ENCODE data around the gene NDUFV1. TPM values are rescaled to one million over a fixed set of nuclear protein-coding genes. Genes with fewer than 3 reads are reported as not detected.

Gene NDUFV1
- total and polyA plus RNA-seq, 8 donors: 82.5 to 281 (median 115) TPM

DNA sequence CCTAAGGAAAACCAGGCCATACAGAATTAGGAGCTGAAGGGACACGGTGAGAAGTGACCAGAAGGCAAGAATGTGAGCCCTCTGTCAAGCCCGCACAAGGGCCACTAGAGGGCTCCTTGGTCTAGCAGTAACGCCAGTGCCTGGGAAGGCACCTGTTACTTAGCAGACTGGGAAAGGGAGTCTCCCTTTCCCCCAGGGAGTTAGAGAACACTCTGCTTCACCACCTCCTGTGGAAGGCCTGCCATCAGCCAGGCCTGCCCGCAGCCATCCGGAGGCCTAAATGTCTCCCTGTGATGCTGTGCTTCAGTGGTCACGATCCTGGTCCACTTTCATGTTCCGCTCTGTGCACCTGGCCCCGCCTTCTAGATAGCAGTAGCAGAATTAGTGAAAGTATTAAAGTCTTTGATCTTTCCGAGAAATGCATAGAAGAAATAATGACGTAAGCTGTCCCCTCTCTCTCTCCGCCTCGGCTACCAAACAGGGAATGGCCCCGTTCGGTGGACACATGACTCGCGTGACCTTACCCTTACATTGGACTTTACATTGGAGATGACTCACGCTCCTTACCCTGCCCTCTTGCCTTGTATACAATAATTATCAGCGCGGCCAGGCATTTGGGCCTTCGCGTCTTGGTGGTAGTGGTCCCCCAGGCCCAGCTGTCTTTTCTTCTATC lies 33.9 kb upstream of the NDUFV1 start:
- ATAC-seq: peak; percentile 65 to 90 (median 82)
- Histone ChIP-seq H3K36me3 (no peaks in the 10 kb centered on the region), H3K27me3 (no peaks in the 10 kb centered on the region), H3K4me1 (no peaks in the 10 kb centered on the region), H3K27ac (peak overlapping the region in 2 of 4 donors; percentile 5 to 36), H3K4me3 (peak overlapping the region in 1 of 4 donors; percentile 14), H3K9me3 (no peaks in the 10 kb centered on the region)
- DNase-seq: peak in 5 of 6 donors; percentile 67 to 84 (median 70)
- TF ChIP-seq, protein P1, sequence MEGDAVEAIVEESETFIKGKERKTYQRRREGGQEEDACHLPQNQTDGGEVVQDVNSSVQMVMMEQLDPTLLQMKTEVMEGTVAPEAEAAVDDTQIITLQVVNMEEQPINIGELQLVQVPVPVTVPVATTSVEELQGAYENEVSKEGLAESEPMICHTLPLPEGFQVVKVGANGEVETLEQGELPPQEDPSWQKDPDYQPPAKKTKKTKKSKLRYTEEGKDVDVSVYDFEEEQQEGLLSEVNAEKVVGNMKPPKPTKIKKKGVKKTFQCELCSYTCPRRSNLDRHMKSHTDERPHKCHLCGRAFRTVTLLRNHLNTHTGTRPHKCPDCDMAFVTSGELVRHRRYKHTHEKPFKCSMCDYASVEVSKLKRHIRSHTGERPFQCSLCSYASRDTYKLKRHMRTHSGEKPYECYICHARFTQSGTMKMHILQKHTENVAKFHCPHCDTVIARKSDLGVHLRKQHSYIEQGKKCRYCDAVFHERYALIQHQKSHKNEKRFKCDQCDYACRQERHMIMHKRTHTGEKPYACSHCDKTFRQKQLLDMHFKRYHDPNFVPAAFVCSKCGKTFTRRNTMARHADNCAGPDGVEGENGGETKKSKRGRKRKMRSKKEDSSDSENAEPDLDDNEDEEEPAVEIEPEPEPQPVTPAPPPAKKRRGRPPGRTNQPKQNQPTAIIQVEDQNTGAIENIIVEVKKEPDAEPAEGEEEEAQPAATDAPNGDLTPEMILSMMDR (IDR thresholded peaks at IDR 0.05): peak; percentile 71 to 77 (median 74)
- WGBS, 2 donors: 31 to 39% methylated on average over 18 to 21 of the region's 21 CpGs
- no peak for FAIRE-seq
- intact Hi-C loops (cut with DNase I): loop anchor here in 1 of 3 donors (5.0 kb wide), 1 partner anchor 34 kb away; the partner anchor contains the start of gene NDUFV1

DNA sequence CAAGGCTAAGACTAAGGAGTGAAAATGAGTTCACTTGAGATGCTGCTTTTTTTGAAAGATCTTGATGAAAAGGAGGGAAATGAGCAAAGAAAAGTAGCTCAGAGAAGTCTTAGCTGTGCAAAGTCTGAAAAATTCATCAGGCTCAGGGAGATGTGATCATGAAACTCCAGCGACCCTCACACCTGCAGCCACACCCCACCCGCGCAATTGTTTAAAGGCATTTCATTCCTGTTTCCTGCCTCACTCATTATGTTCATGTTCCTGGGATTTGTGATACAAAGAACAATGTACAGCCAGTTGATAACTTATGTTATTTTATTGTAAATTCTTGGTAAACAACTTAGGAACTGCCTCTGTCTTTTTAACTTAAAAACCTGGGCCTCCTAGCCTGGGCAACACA lies 31.8 kb upstream of the NDUFV1 start:
- H3K27ac ChIP-seq: no peak overlapping the region
- no peak for ATAC-seq
- peaks cover 0 to 8% (median 6%) of the 10 kb centered on the region in 3 donors for H3K4me1 ChIP-seq
- 65 to 68% methylated on average over 3 of the region's 3 CpGs for whole genome bisulfite sequencing, 2 donors
- H3K27me3 ChIP-seq: no peaks in the 10 kb centered on the region
- FAIRE-seq: no peak
- no peak for DNase-seq
- no peaks in the 10 kb centered on the region for H3K9me3 ChIP-seq
- intact Hi-C loops (cut with DNase I): loop anchor here in 1 of 3 donors (5.0 kb wide), 1 partner anchor 32 kb away; the partner anchor contains the start of gene NDUFV1
- no peaks in the 10 kb centered on the region for H3K36me3 ChIP-seq
- TF ChIP-seq, protein P1 (IDR thresholded peaks at IDR 0.05): no peak
- no peak overlapping the region for H3K4me3 ChIP-seq

DNA sequence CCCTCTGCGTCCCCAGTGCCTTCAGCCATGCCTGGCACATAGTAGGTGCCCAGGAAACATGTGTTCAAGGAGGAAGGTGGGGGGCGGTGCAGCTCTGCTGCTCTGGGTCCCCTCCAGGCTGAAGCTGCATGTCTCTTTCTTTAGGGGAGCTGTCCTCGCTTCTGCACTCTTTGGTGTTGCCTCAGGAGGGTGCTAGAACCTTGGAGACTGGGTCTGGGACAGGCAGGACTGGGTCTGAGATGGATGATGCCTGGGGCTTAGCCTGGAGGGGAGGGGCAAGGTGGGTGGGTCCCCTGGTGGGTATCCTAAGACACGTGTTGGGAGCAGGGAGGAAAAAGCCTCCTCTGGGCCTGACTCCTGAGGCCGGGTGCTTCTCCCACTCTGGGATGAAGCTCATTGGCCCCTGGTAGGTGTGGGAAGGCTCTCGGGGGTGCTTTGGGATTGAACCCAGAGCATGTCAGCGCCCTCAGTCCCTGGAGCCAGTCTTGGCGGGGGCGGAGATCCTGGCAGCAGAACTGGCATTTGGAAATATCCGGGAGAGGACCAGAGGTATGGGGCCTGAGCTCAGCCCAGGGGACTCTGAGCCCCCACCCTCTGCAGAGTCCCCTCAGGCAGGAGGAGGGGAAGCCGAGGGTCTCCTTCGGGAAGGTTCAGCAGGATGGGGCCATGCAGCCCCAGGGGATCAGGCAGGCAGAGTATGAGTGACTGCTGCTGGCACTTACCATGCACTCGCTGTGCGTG lies 29.8 kb upstream of the NDUFV1 start:
- TF ChIP-seq, protein P1 (IDR thresholded peaks at IDR 0.05): no peak
- Histone ChIP-seq H3K27ac (no peak overlapping the region), H3K27me3 (no peaks in the 10 kb centered on the region), H3K4me3 (no peak overlapping the region), H3K36me3 (no peaks in the 10 kb centered on the region), H3K4me1 (peaks cover 9 to 25% (median 19%) of the 10 kb centered on the region in 3 donors), H3K9me3 (no peaks in the 10 kb centered on the region)
- ATAC-seq (no peak), DNase-seq (no peak), FAIRE-seq (no peak)
- intact Hi-C loops (cut with DNase I): no loop called here
- WGBS, 2 donors: 76 to 81% methylated on average over 14 of the region's 14 CpGs

DNA sequence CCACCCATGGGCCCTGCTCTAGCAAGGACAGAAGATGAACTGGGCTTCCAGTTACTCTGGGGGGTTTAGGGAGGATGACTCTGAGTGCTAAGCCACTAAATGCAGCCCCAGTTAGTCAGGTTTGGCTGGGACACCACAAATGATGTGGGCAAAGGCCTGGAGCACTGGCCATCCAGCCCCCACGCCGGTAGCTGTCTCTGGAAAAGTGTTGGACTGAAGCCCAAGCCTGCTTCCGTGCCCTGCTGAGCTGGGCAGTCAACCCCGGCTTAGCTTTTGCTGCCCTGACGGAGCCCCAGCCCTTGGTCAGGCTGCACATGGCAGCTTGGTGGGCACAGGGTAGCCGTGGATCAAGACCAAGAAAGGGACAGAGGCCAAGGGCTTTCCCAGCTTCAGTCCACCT lies 28.8 kb upstream of the NDUFV1 start:
- peaks cover 14 to 35% (median 27%) of the 10 kb centered on the region in 3 donors for H3K4me1 ChIP-seq
- FAIRE-seq: no peak
- WGBS, 2 donors: 59 to 69% methylated on average over 6 of the region's 6 CpGs
- TF ChIP-seq, protein P1 (IDR thresholded peaks at IDR 0.05): no peak
- no peaks in the 10 kb centered on the region for H3K27me3 ChIP-seq
- intact Hi-C loops (cut with DNase I): no loop called here
- no peak for DNase-seq
- H3K36me3 ChIP-seq: no peaks in the 10 kb centered on the region
- H3K4me3 ChIP-seq: no peak overlapping the region
- ATAC-seq: no peak
- no peaks in the 10 kb centered on the region for H3K9me3 ChIP-seq
- no peak overlapping the region for H3K27ac ChIP-seq

Measured in pancreas (tissue), 10 donors.